A673 (cell line): ENCODE results near the gene CSGALNACT2. TPM values are rescaled to one million over a fixed set of nuclear protein-coding genes. Genes with fewer than 3 reads are reported as not detected.

Experiments used
- BruUV-seq: library from RNA; stranded (reverse); fragments of 400-500 nt; replicated peaks from 2 replicates; lab custom pipeline; 2021; lab: Mats Ljungman, UMichigan
- CTCF ChIA-PET: fragments of 300-600 bp; sonication (Branson Sonifier 250); formaldehyde crosslinking; loops from one replicate; lab custom pipeline; 2022; ENCODE audit warnings: antibody characterized with exemption; lab: Charles Lee
- POLR2A ChIA-PET: fragments of 300-600 bp; sonication (Branson Sonifier 250); formaldehyde crosslinking; loops from one replicate; lab custom pipeline; 2022; ENCODE audit warnings: antibody characterized with exemption; ENCODE audit not compliant: low non-redundant PET; lab: Charles Lee
- DNase-seq: peaks from one replicate; pipeline ENCODE4 v3.0.0-alpha.2; 2015; ENCODE audit warnings: low spot score
- H3K27ac ChIP-seq: fragments of 200-600 bp; sonication (generic); 2 replicates; pipeline ENCODE4 v1.5.1; 2016; ENCODE audit warnings: mixed run types, low read depth, mild to moderate bottlenecking, mixed read lengths, antibody characterized with exemption, low read length; ENCODE audit not compliant: poor library complexity, severe bottlenecking
- H3K27me3 ChIP-seq: fragments of 200-600 bp; sonication (generic); replicated peaks from 2 replicates; pipeline ENCODE4 v1.6.1; 2017; ENCODE audit warnings: mixed run types, low read depth, mild to moderate bottlenecking, mixed read lengths, antibody characterized with exemption, low read length; ENCODE audit not compliant: insufficient read depth, poor library complexity
- H3K36me3 ChIP-seq: fragments of 200-600 bp; sonication (generic); 2 replicates; pipeline ENCODE4 v1.6.1; 2016; ENCODE audit warnings: mixed run types, mild to moderate bottlenecking, mixed read lengths, antibody characterized with exemption, low read length; ENCODE audit not compliant: insufficient read depth, poor library complexity, severe bottlenecking
- H3K4me1 ChIP-seq: fragments of 200-600 bp; sonication (generic); 2 replicates; pipeline ENCODE4 v1.6.1; 2017; ENCODE audit warnings: mixed run types, mild to moderate bottlenecking, mixed read lengths, antibody characterized with exemption, low read length; ENCODE audit not compliant: insufficient read depth, poor library complexity, severe bottlenecking
- H3K4me3 ChIP-seq: fragments of 200-600 bp; sonication (generic); 2 replicates; pipeline ENCODE4 v1.5.1; 2016; ENCODE audit warnings: low read depth, mixed run types, mild to moderate bottlenecking, mixed read lengths, low read length; ENCODE audit not compliant: poor library complexity, severe bottlenecking
- H3K9me3 ChIP-seq: fragments of 200-600 bp; sonication (generic); 2 replicates; pipeline ENCODE4 v1.6.1; 2016; ENCODE audit warnings: mixed run types, low read depth, mild to moderate bottlenecking, mixed read lengths, antibody characterized with exemption, low read length; ENCODE audit not compliant: poor library complexity, severe bottlenecking
- CTCF ChIP-seq: fragments of 300-800, 200-600 bp; sonication (generic); conservative IDR thresholded peaks from 2 replicates; pipeline ENCODE4 v1.5.1; 2017; ENCODE audit warnings: low read depth, mild to moderate bottlenecking, antibody characterized with exemption, low read length, moderate library complexity, mixed read lengths
- EZH2 ChIP-seq: fragments of 200-600 bp; sonication (generic); IDR thresholded peaks from 2 replicates; pipeline ENCODE4 v1.6.1; 2017; ENCODE audit warnings: borderline replicate concordance, low read depth, mild to moderate bottlenecking, mixed read lengths, antibody characterized with exemption, low read length; ENCODE audit not compliant: poor library complexity, severe bottlenecking
- intact Hi-C: fragments of 100-400 bp; cut with micrococcal nuclease; formaldehyde crosslinking; loops from one replicate; pipeline ENCODE4 v1.10.0; 2022; ENCODE audit not compliant: unreplicated experiment
- total RNA-seq: library from RNA; stranded (reverse); gene quantifications from 2 replicates; pipeline ENCODE4 v1.2.3, GENCODE V29; 2021

Gene CSGALNACT2
- total RNA-seq, 1 experiment from 2014 or later = 18.6 TPM

- H3K4me3 ChIP-seq = no peak overlapping the region
- no peak for DNase-seq
- no peak for TF ChIP-seq CTCF
- no peak for TF ChIP-seq EZH2
- no peaks in the 10 kb centered on the region for H3K36me3 ChIP-seq
- POLR2A ChIA-PET = no interaction called here
- H3K27ac ChIP-seq = no peak overlapping the region
- CTCF ChIA-PET = no interaction called here
- H3K27me3 ChIP-seq = no peaks in the 10 kb centered on the region
- BruUV-seq = no TSS peak
- H3K4me1 ChIP-seq = peaks cover 18% of the 10 kb centered on the region
- intact Hi-C loops = no loop called here
- no peaks in the 10 kb centered on the region for H3K9me3 ChIP-seq
Measured at GRCh38 chr10:43135656-43136055, 2.6 kb upstream of the CSGALNACT2 start.

GRCh38 chr10:43136432-43136831 lies 1.8 kb upstream of the CSGALNACT2 start:
- intact Hi-C loops = no loop called here
- CTCF ChIA-PET = no interaction called here
- Histone ChIP-seq H3K27ac (no peak overlapping the region), H3K27me3 (no peaks in the 10 kb centered on the region), H3K36me3 (no peaks in the 10 kb centered on the region), H3K4me1 (peaks cover 18% of the 10 kb centered on the region), H3K4me3 (no peak overlapping the region), H3K9me3 (no peaks in the 10 kb centered on the region)
- DNase-seq = no peak
- TF ChIP-seq EZH2 (no peak), CTCF (no peak)
- no TSS peak for BruUV-seq
- POLR2A ChIA-PET = no interaction called here

- no peak for DNase-seq
- intact Hi-C loops = no loop called here
- Histone ChIP-seq H3K27me3 (no peaks in the 10 kb centered on the region), H3K4me3 (peak overlapping the region; percentile 77), H3K9me3 (no peaks in the 10 kb centered on the region), H3K27ac (peak overlapping the region; percentile 81), H3K36me3 (no peaks in the 10 kb centered on the region), H3K4me1 (peaks cover 18% of the 10 kb centered on the region)
- CTCF ChIA-PET = no interaction called here
- BruUV-seq = no TSS peak
- POLR2A ChIA-PET = no interaction called here
- TF ChIP-seq EZH2 (no peak), CTCF (no peak)
Measured at GRCh38 chr10:43136995-43137716, 1.1 kb upstream of the CSGALNACT2 start.
